Measurements from ENCODE around the gene MORC1. TPM values are rescaled to one million over a fixed set of nuclear protein-coding genes. Genes with fewer than 3 reads are reported as not detected.

Gene MORC1
- total and polyA plus RNA-seq, 7 donors: 0.03 TPM; not detected in 6

DNA sequence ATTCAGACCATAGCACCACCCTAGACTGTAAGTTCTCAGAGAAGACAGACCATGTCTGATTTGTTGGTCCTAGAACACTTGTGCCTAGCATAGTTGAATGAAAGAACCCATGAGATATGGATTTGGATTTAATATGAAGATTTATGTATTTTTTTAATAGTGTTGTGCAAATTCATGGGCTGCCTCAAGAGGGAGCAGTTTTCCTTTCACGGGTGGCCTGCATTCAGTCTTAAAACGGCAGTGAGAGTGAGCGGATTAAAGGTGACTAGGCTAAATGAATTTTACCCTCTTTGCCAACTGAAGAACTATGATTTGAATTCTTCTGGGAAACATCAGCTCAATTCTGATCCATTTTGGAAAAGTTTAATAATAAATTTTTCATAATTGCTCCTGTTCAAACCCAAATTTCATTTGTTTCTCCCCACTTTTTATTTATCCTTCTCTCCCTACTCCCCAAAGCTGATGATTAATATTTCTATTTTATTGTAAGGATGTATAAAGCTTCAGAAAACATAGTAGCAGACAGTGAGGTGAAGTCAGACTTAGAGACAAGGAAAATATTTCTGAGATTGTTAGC is 67.3 kb downstream of the MORC1 start:
- 27 to 40% methylated on average over 3 of the region's 3 CpGs for WGBS, 2 donors
- Histone ChIP-seq H3K27ac (no peak overlapping the region), H3K9me3 (peaks cover 0 to 3% (median 0%) of the 10 kb centered on the region in 4 donors), H3K36me3 (no peaks in the 10 kb centered on the region), H3K27me3 (no peaks in the 10 kb centered on the region), H3K4me3 (no peak overlapping the region), H3K4me1 (no peaks in the 10 kb centered on the region)
- intact Hi-C loops (cut with DNase I): no loop called here
- TF ChIP-seq, protein P1, sequence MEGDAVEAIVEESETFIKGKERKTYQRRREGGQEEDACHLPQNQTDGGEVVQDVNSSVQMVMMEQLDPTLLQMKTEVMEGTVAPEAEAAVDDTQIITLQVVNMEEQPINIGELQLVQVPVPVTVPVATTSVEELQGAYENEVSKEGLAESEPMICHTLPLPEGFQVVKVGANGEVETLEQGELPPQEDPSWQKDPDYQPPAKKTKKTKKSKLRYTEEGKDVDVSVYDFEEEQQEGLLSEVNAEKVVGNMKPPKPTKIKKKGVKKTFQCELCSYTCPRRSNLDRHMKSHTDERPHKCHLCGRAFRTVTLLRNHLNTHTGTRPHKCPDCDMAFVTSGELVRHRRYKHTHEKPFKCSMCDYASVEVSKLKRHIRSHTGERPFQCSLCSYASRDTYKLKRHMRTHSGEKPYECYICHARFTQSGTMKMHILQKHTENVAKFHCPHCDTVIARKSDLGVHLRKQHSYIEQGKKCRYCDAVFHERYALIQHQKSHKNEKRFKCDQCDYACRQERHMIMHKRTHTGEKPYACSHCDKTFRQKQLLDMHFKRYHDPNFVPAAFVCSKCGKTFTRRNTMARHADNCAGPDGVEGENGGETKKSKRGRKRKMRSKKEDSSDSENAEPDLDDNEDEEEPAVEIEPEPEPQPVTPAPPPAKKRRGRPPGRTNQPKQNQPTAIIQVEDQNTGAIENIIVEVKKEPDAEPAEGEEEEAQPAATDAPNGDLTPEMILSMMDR (IDR thresholded peaks at IDR 0.05): no peak
- no peak for TF ChIP-seq POLR2A (IDR thresholded peaks at IDR 0.05)
- no peak for TF ChIP-seq EP300 (IDR thresholded peaks at IDR 0.05)
- TF ChIP-seq POLR2AphosphoS5 (IDR thresholded peaks at IDR 0.05): no peak
- no peak for DNase-seq

DNA sequence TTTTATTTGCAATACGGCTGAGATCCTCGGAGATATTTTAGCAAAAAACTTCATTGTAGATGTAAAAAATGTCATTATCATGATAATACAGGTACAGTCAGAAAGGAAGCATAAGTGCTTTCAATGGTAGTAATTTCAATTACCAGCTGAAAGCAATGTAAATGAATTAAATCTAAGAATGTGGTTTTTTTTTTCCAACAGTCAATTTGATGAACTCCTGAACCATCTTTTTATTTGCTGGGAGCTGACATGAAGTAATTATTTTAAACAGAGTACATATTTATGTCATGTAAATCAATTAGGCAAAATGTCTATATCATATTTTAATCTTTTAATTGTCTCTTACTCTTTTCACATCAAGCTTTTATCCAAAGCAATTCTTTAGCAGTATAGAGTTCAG is 70.6 kb downstream of the MORC1 start:
- no peaks in the 10 kb centered on the region for H3K36me3 ChIP-seq
- DNase-seq: no peak
- TF ChIP-seq EP300 (IDR thresholded peaks at IDR 0.05) (no peak), POLR2AphosphoS5 (IDR thresholded peaks at IDR 0.05) (no peak), POLR2A (IDR thresholded peaks at IDR 0.05) (no peak)
- TF ChIP-seq, protein P1 (IDR thresholded peaks at IDR 0.05): no peak
- intact Hi-C loops (cut with DNase I): no loop called here
- no peaks in the 10 kb centered on the region for H3K9me3 ChIP-seq
- H3K4me3 ChIP-seq: no peak overlapping the region
- WGBS, 2 donors: 74 to 84% methylated on average over 2 of the region's 2 CpGs
- no peak overlapping the region for H3K27ac ChIP-seq
- no peaks in the 10 kb centered on the region for H3K27me3 ChIP-seq
- H3K4me1 ChIP-seq: no peaks in the 10 kb centered on the region

DNA sequence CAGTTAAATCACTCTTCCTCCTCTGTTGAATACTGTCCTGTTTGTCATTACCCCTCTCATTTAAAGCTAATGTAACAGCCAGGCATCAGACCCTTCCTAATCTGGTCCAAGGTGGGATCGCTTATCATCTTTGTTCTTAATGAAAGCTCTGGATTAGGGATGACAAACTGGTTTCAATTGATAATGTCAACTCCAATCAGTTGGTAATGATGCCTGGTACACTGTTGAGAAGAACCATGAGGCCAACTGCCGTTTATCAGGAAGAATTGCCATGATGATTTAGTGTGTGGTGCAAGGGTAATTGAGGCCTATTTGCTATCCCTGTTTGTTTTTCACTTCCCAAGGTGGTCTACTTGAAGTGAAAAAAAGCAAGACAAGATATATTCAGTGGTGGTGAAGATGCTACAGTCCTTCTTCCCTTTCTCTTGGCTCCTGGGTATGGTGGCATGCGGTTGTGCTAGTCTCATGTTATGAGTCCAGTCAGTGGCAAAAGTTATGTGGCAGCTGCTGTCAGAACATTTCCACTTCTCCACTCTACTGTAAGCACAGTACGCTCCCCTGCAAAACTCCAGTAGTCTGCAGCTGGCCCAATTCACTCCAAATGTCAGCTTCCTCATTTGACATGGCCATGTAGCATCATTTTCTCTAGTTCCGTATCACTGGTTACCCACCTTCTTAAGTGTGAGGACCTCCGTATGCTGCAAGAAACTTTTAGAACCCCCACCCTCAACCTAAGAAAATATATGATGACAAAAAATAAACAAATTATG is 72.5 kb downstream of the MORC1 start:
- H3K27me3 ChIP-seq: no peaks in the 10 kb centered on the region
- no peaks in the 10 kb centered on the region for H3K9me3 ChIP-seq
- no peak overlapping the region for H3K27ac ChIP-seq
- no peak overlapping the region for H3K4me3 ChIP-seq
- DNase-seq: no peak
- no peaks in the 10 kb centered on the region for H3K36me3 ChIP-seq
- TF ChIP-seq POLR2A (IDR thresholded peaks at IDR 0.05): no peak
- no peak for TF ChIP-seq EP300 (IDR thresholded peaks at IDR 0.05)
- TF ChIP-seq, protein P1 (IDR thresholded peaks at IDR 0.05): no peak
- no peak for TF ChIP-seq POLR2AphosphoS5 (IDR thresholded peaks at IDR 0.05)
- intact Hi-C loops (cut with DNase I): no loop called here
- 85 to 89% methylated on average over 6 of the region's 6 CpGs for WGBS, 2 donors
- no peaks in the 10 kb centered on the region for H3K4me1 ChIP-seq

DNA sequence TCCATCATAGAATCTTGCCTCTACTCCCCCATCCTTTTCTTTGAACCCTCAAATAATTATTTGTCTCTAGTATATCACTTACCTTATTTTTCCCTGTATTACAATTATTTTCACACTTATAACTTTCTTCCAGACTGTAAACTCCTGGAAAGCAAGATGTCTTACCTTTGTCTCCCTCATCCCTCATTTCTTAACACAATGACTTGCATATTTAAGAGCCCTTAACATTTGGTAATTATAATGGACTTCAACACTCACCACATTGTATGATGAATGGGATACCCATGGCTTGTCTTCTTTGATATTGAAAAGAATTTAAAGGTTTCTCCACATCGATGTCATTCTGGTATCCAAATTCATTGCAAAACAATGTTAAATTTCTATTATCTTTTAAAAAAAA is 82.9 kb downstream of the MORC1 start:
- no peaks in the 10 kb centered on the region for H3K9me3 ChIP-seq
- TF ChIP-seq POLR2A (IDR thresholded peaks at IDR 0.05): no peak
- no peak for TF ChIP-seq POLR2AphosphoS5 (IDR thresholded peaks at IDR 0.05)
- TF ChIP-seq EP300 (IDR thresholded peaks at IDR 0.05): no peak
- TF ChIP-seq, protein P1 (IDR thresholded peaks at IDR 0.05): no peak
- no peaks in the 10 kb centered on the region for H3K27me3 ChIP-seq
- 92 to 94% methylated on average over 1 of the region's 1 CpG for WGBS, 2 donors
- no peaks in the 10 kb centered on the region for H3K36me3 ChIP-seq
- intact Hi-C loops (cut with DNase I): no loop called here
- no peak for DNase-seq
- H3K4me3 ChIP-seq: no peak overlapping the region
- H3K4me1 ChIP-seq: no peaks in the 10 kb centered on the region
- no peak overlapping the region for H3K27ac ChIP-seq
